GM18873 (cell line): Measurements from ENCODE around the gene GRIN1.

Experiments used
- ATAC-seq: cut with Tn5 transposase; IDR thresholded peaks from one replicate; pipeline ENCODE4 v1.9.1; 2021; ENCODE audit warnings: mild to moderate bottlenecking, moderate library complexity, moderate number of reproducible peaks; ENCODE audit not compliant: unreplicated experiment, low FRiP score

GRIN1 gene

GRCh38 chr9:137161558-137162486, 22.9 kb downstream of the GRIN1 start:
- ATAC-seq = no peak

GRCh38 chr9:137162505-137163364, 23.8 kb downstream of the GRIN1 start:
- no peak for ATAC-seq

- ATAC-seq = no peak
These were observed 24.4 kb downstream of the GRIN1 start for GRCh38 chr9:137163365-137163715.

DNA sequence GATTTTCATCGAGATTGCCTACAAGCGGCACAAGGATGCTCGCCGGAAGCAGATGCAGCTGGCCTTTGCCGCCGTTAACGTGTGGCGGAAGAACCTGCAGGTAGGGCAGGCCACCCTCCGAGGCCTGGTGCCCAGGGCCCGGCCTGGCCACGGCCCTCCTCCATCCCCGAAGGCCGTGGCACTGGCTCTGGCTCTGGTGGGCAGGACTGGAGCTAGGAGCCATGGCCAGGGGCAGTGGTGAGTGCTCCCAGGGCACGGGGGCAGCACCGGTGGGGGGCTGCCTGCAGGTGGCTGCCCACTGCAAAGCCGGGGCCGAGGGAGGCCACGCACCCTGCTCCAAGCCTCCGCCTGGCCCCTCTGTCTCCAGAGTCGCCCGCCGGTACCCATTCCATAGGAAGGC, 24.9 kb downstream of the GRIN1 start:
- no peak for ATAC-seq

DNA sequence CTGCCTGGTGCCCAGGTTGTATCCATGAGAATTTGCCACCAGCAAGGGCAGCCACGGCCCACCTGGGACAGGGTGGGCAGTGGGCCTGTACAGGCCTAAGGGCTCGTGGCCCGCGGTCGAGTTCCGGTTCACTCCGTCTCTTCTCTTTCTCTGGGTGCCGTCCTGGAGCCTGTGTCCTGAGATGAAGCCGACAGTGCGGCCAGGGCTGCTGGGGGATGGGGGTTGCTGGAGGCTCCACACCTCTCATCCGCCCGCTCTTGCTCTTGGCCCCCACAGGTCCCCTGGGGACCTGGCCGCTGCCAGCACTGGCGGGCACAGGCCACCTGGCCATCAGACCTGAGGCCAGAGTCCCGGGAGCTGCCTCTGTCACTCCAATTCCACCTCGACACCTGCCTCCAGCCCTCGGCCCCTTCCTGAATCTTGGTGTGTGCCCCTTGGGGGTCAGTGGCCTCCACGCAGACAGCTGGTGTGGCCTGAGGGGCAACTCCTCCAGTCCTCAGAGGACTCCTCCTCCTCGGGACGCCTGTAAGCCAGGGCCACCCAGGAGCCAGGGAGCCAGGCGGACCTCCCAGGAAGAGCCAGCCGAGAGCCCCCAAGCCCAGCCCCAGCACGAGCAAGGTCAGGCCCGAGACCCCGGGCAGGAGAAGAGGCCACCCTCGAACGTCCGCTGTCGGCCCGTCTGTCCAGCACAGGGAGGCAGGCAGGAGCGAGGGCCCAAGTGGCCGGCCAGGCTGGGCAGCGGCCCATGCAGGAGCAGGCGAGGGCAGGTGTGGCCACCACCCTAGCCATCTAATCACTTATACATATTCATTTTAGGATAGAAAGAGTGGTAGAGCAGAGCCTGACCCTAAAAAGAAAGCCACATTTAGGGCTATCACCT, 25.7 kb downstream of the GRIN1 start:
- no peak for ATAC-seq

GRCh38 chr9:137165250-137165836, 26.4 kb downstream of the GRIN1 start:
- ATAC-seq = no peak

- ATAC-seq = no peak
These were observed 27.7 kb downstream of the GRIN1 start for GRCh38 chr9:137166380-137167229.

DNA sequence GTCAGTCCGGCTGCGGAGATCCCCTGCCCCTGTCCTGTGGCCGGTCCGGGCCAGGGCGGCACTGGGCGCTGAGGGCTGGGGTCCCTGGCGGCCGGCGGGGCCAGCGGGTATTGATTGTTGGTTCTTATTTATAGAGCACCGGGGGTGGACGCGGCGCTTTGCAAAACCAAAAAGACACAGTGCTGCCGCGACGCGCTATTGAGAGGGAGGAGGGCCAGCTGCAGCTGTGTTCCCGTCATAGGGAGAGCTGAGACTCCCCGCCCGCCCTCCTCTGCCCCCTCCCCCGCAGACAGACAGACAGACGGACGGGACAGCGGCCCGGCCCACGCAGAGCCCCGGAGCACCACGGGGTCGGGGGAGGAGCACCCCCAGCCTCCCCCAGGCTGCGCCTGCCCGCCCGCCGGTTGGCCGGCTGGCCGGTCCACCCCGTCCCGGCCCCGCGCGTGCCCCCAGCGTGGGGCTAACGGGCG, 28.4 kb downstream of the GRIN1 start:
- ATAC-seq = no peak

DNA sequence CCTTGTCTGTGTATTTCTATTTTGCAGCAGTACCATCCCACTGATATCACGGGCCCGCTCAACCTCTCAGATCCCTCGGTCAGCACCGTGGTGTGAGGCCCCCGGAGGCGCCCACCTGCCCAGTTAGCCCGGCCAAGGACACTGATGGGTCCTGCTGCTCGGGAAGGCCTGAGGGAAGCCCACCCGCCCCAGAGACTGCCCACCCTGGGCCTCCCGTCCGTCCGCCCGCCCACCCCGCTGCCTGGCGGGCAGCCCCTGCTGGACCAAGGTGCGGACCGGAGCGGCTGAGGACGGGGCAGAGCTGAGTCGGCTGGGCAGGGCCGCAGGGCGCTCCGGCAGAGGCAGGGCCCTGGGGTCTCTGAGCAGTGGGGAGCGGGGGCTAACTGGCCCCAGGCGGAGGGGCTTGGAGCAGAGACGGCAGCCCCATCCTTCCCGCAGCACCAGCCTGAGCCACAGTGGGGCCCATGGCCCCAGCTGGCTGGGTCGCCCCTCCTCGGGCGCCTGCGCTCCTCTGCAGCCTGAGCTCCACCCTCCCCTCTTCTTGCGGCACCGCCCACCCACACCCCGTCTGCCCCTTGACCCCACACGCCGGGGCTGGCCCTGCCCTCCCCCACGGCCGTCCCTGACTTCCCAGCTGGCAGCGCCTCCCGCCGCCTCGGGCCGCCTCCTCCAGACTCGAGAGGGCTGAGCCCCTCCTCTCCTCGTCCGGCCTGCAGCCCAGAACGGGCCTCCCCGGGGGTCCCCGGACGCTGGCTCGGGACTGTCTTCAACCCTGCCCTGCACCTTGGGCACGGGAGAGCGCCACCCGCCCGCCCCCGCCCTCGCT, 29.0 kb downstream of the GRIN1 start:
- ATAC-seq = no peak

GRCh38 chr9:137168573-137168903, 29.6 kb downstream of the GRIN1 start:
- ATAC-seq = no peak

DNA sequence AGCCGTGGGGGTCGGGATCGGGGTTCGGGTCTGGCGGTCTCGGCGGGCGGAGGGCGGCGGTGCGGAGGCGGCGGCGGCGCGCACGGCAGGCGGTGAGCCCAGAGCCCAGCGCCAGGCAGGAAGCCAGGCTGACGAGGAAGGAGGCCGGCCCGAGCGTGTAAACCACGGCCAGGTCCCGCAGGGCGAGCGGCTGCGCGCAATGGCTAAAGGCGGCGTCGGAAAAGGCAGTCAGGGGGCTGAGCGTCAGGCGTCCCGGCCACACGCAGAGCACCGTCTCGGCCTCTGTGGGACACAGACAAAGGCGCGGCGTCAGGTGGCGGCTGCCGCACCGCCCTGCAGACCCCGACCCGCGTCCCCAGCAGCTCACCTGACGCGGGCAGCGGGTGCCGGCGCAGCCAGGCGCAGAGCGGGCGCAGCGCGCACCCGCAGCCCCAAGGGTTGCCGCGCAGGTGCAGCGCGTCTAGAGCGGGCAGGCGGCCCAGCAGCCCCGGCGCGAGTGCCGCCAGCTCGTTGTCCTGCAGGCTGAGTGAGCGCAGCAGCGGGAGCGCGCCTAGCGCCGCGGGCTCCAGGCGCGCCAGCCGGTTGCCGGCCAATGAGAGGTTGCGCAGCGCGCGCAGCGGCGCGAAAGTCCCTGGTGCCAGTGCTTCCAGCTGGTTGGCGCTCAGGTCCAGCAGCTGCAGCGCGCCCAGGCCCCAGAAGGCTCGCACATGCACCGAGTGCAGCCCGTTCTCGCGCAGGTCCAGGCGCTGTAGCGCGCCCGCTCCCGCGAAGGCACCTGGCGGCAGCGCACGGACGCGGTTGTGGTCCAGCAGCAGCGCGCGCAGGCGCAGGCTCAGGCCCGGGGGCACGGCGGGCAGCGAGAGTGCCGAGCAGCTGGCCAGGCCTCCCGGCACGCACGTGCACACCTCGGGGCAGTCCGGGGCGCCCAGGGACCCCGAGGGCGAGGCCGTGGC, 30.2 kb downstream of the GRIN1 start:
- no peak for ATAC-seq

DNA sequence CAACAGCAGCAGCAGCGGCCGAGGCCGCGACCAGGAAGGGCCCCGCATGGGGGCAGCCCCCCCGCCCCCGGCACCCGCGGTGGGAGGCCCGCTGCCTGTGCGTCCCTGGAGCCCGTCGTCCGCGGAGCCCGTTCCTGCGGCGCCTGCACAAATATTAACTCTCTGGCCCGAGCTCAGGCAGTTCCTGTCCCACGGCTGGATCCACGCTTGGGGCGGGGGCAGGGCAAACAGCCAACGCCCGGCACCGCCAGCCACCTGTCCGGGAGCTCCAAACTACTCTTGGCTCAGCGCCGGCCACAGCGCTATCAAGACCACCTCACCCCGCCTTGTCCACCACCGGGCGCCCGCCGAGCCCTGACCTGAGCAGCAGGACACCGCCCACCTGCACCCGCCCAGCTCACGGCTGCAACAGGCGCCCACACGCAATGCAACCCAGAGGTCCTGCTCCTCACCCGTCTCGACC, 31.0 kb downstream of the GRIN1 start, which contains the start of gene LRRC26:
Gene LRRC26, minus strand, starts transcription at position 156 of the 463 bp plus-strand sequence. Its CDS starts 108 bp downstream, at position 48.
- no peak for ATAC-seq

GRCh38 chr9:137170486-137171148, 31.7 kb downstream of the GRIN1 start:
- no peak for ATAC-seq

- no peak for ATAC-seq
These were observed 32.4 kb downstream of the GRIN1 start for GRCh38 chr9:137171149-137171900.

GRCh38 chr9:137172901-137173795, 34.2 kb downstream of the GRIN1 start:
- ATAC-seq = no peak
